GM18505 (cell line): ENCODE measurements around the gene GADD45GIP1.
"Not testable (repeated sequence)": the region's sequence is repeated elsewhere in the genome, so short reads cannot be mapped to it uniquely, and the experiment has no call there.

Source experiments
- ATAC-seq: cut with Tn5 transposase; IDR thresholded peaks from one replicate; pipeline ENCODE4 v1.9.1; 2021; ENCODE audit not compliant: unreplicated experiment
- POLR2A ChIP-seq: IDR thresholded peaks from 4 replicates; pipeline ENCODE4 v1.6.1; 2011; ENCODE audit warnings: borderline replicate concordance; ENCODE audit not compliant: insufficient read depth, insufficient read length; ENCODE audit errors: extremely low read depth

GADD45GIP1 gene

DNA sequence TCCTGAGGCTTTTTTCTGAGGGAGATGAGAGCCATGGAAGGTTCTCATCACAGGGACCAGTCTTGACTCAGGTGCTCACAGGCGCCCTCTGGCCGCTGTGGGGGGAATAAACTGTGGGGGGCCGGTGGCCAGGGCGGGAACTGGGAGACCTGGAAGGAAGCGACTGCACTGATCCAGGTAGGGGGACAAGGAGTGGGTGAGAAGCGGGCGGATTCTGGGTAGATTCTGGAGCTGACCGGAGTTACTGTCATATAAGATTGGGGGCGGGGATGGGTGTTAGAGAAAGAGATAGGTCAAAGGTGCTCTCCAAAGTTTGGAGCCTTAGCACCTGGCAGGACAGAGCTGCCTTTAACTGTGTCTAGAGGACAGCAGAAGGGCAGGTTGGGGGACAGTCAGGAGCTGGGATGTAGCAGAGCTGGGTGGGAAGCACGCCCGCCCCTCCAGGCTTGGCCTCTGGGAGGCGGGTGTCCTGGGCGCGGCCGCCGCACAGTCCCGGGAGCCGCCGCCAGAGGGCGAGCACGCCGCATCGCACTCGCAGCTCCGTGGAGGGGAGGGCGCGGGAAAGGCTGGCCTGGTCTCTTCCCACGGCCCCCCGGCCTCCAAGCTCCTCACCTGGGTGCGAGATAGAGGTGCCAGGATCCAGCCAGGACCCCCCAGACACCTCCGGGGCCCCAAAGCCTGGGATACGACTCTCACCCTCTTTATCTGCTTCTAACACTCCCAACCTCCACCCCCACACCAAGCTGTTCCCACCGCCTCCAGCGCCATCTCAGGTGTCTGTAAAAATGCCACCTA, 8.2 kb upstream of the GADD45GIP1 start:
- no peak for ATAC-seq
- TF ChIP-seq POLR2A = no peak

- ATAC-seq = no peak
- TF ChIP-seq POLR2A = no peak
These were observed 2.5 kb upstream of the GADD45GIP1 start for GRCh38 chr19:12959481-12959880.

GRCh38 chr19:12957389-12957952, 448 bp upstream of the GADD45GIP1 start:
- ATAC-seq = not testable (repeated sequence)

DNA sequence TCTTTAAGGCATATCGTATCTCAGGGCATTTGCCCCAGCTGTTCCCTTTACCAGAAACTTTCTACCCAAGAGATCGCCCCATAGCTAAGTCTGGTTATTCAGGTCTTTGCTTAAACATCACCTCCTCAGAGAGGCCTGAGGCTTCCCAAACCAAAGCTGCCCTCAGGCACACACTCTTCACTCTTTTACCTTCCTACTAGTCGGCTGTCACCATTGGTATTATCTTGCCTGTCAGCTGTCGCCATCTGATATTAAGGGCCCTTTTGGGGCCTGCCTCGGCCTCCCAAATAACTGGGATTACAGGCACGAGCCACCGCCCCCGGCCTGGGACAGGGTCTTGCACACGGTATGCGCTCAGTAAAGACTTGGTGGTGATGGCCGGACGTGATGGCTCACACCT, 1.0 kb downstream of the GADD45GIP1 start:
- no peak for TF ChIP-seq POLR2A
- ATAC-seq = no peak

DNA sequence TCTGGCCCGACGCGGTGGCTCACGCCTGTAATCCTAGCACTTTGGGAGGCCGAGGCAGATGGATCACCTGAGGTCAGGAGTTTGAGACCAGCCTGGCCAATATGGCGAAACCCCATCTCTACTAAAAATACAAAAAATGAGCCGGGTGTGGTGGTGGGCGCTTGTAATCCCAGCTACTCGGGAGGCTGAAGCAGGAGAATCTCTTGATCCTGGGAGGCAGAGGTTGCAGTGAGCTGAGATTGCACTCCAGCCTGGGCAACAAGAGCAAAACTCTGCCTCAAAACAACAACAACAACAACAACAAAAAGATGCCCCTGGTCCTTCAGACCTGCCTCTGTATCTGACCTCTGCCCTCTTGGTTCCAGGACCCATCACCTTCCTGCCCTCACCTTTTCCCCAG, 1.4 kb downstream of the GADD45GIP1 start:
- not testable (repeated sequence) for ATAC-seq

DNA sequence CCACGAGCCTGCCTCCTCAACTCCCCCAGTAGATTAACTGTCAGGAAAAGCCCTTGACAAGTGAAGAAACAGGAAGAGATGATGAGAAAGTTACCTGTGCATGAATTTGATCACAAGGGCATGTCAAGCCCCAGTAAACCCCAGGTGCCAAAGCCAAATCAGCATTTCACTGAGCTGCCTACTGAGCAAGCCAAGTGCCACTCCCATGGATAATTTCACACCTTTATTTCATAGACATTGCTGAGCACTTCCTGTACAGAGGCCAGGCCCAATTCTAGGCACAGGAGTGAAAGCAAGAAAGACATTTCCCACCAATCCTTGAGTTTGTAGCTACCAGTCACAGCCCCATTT, 2.4 kb downstream of the GADD45GIP1 start:
- ATAC-seq = no peak
- no peak for TF ChIP-seq POLR2A

DNA sequence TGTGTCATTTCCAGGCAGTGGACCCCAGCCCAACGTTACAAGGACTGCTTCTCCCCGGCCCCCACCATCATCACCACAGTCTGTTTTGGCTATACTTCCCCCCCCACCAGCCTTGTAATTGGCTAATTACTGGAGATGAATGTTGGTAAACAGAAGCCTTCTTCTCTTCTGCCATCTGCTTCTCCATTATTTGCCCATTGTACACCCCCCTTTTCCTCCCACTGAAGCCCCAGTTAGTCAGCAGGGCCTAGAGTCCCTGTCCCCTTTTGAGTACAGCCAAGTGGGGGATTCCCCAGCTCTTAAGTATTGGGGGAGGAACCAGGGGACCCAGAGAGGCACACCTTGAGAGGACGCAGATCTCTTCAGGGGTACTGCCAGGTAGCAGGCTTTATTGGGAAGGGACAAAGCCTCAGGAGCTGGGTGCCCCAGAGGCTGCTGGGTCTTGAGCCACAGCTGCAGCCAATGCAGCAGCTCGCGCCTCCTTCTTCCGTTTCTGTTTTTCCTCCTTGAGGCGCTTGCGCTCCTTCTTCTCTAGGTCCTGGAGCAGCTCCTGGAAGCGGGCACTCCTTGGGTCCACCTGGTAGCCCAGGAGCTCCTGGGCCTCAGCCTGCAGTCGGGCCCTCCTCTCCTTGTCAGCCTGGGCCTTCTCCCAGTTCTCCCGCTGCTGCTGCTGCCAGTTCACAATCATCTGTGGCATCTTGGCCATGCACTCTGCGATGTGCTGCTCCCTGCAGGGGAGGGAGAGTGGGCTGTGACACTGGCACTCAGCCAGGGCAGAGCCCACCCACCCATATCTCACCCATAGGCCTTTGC, 3.0 kb downstream of the GADD45GIP1 start:
- TF ChIP-seq POLR2A = no peak
- ATAC-seq = no peak

- no peak for ATAC-seq
- peak; percentile 16 for TF ChIP-seq POLR2A
These were observed 3.8 kb downstream of the GADD45GIP1 start for GRCh38 chr19:12953138-12953798.

DNA sequence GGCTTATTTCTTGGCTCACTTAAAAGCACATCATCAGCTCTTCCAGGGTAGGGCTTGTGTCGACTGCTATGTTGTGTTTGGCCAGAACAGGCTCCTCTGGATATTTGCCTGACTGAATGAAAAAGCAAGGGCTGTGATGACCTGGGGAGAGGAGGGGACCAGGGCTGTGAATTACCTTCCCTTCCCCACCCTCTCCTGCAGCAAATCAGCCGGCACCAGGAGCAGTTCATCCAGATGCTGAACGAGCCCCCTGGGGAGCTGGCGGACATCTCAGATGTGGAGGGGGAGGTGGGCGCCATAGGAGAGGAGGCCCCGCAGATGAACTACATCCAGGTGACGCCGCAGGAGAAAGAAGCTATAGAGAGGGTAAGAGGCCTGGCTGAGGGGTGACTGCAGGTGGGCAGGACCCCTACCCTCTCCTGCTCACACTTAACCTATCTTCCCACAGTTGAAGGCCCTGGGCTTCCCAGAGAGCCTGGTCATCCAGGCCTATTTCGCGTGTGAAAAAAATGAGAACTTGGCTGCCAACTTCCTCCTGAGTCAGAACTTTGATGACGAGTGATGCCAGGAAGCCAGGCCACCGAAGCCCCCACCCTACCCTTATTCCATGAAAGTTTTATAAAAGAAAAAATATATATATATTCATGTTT, 4.4 kb downstream of the GADD45GIP1 start:
- no peak for ATAC-seq
- TF ChIP-seq POLR2A = no peak

DNA sequence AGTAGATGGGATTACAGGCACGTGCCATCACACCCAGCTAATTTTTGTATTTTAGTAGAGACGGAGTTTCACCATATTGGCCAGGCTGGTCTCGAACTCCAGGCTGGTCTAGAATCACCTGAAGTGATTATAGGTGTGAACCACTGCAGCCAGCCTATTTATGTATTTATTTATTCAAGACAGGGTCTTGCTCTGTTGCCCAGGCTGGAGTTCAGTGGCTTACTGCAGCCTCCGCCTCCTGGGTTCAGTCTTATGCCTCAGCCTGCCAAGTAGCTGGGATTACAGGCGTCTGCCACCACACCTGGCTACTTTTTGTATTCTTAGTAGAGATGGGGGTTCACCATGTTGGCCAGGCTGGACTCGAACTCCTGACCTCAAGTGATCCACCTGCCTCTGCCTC, 5.0 kb downstream of the GADD45GIP1 start:
- ATAC-seq = not testable (repeated sequence)

DNA sequence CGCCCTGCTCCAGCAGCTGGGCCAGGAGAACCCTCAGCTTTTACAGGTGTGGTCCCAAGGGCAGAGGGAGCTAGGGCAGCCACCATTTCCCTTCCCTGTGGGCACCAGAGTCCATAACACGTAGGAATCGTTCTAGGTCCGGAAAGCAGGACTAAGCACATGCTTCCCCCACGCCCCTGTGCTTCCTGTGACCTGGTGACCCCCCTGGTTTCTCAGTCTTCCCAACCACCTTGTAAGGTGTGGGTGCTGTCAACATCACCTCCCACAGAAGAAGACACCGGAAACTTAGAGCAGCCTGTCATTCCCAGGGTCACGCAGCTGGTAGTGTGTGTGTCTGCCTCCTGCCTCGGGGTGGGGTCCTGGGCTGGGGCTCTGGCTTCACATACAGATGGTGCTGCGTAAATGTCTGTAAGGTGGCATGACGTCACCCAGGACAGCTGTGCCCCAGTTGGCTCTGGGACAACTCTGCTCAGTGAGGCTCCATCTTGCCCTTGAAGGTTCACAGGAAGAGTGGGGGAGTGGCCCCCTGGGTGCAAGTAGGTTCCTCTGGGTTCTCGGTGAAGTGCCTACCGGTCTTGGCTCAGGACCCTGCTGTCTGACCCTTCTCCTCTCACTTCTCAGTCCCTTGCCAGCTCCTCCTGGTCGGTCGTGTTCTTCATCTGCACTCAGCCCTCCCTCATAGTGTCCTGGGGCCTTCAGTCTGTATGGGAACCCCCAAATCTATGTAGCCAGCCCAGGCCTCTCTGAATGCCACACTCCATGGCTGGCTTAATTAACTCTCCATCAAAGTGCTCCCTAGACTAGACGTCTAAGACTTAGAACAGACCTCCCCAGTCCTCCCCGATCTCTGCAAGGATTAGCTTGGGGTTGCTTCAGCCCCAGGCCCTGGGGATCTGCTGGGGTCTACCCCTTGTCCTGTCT, 7.4 kb downstream of the GADD45GIP1 start:
- TF ChIP-seq POLR2A = no peak
- no peak for ATAC-seq

- no peak for TF ChIP-seq POLR2A
- ATAC-seq = no peak
These were observed 8.2 kb downstream of the GADD45GIP1 start for GRCh38 chr19:12948612-12949362.
